Activated CD4-positive, alpha-beta T cell treated with anti-CD3 and anti-CD28 coated beads, Interleukin-2, amount 50 U/mL, for 16 hours (primary cell): ENCODE data around the gene CLPTM1.
A peak's percentile ranks its signal among the peaks of the same experiment; 100 is the strongest.

Source experiments
- DNase-seq: peaks from one replicate; pipeline ENCODE4 v3.0.0-alpha.2; 2020

CLPTM1 gene

DNA sequence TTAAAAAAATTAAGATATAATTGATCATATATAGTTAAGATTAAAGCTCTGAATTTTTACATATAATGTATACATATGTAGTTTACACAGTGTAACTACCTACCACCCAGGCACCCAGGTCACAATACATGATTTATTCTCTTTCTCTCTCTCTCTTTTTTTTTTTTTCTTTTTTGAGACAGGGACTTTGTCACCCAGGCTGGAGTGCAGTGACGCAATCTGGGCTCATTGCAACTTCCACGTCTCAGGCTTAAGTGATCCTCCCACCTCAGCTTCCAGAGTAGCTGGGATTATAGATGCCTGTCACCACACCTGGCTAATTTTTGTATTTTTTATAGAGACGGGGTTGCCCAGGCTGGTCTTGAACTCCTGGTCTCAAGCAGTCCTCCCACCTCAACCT is 64.9 kb downstream of the CLPTM1 start:
- no peak for DNase-seq

- no peak for DNase-seq
These were observed 66.8 kb downstream of the CLPTM1 start for GRCh38 chr19:45021971-45022370.

DNA sequence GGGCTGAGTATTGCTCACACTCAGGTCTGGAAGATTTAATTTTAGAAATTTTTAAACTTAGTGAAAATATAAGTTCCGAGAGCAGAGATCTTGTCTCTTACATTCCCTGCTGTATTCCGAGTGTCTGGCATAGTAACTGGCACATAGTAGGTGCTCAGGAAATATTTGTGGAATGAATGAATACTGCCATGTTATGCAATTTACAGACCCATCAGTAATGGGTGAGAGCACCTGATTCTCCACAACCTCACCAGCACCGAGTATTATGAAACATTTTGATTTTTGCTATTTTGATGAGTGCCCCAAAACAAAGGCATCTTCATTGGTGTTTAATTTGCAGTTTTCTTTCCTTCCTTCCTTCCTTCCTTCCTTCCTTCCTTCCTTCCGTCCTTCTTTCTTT is 67.9 kb downstream of the CLPTM1 start:
- DNase-seq: no peak

- DNase-seq: no peak
These were observed 70.1 kb downstream of the CLPTM1 start for GRCh38 chr19:45025264-45025663.

DNA sequence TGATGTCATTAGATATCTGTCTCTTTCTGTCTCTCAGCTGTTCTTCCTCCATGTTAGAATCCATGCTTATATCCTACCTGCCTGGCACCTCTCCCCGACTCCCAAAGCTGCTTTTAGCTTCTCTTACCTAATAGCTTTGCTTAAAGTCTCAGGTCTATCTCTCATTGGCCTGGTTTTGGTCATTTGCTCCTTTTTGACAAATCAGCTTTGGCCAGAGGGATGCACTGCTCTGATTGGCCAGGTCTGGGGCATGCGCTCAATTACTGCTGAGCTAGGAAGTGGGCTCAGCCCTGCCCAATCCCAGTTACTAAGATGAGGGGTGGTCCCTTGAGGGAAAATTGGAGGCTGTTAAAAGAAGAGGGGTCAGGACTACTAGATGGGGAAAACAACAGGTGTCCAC is 72.2 kb downstream of the CLPTM1 start:
- no peak for DNase-seq

DNA sequence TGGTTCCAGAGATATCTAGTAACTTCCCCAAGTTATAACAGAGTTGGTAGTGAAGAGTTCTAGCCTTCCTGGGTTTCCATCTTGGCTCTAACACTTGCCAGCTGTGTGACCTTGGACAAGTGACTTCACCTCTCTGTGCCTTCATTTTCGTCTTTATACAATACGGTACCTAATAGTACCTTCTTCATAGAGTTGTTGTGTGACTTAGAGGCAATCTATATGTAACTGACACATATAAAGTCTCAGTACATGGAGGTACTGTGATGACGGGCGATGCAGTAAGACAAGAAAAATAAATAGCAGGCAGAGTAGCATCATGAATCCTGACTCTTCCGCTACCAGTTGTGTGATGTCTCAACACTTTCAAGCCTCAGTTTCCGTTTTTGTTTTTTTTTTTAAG is 75.6 kb downstream of the CLPTM1 start:
- no peak for DNase-seq

- no peak for DNase-seq
These were observed 77.2 kb downstream of the CLPTM1 start for GRCh38 chr19:45032421-45032820.

GRCh38 chr19:45035755-45036154 is 80.6 kb downstream of the CLPTM1 start:
- DNase-seq: no peak

GRCh38 chr19:45037393-45038169 is 82.4 kb downstream of the CLPTM1 start:
- DNase-seq: no peak

DNA sequence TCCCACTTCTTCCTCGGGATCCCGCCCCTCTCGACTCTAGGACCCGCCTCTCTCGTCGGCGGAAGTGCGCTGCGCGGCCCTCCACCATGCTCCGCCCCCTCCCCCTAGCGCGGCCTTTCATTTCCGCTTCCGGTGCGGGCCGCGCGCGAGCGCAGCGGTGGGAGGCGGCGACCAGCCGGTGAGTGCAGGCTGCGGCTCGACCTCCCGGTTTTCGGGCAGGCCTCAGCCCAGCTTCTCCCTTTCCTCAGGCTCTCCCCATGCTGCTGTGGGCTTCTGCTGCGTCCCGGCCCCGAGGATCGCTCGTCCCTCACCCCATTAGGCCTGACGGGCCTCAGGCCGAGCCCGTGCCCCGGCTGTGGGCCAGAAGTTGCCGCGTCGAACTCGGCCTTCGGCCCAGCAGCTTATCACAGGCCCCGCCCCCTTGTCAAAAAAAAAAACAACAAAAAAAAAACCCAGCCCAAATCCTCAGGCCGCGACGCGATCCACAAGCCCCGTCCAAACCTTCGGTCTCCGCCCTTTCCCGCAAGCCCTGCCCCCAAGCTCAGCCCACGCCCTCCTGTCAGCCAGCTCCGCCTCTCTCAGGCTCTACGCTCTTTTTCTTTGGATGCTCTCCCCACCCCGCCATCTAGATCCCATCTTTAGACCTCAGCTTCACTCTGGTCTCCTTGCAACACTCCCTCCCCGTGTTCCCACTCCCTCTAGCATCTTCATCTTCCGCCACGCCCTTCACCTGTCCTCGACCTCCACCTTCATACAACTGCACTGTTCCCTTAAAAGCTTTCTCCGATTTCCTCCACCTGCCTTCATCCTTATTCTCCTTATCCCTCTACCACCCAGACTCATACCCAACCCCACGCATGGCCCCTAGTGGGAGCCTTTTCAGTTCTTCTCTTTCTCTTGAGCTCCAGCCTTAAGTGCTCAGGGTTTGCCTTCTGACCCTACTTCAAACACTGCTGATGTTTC is 84.0 kb downstream of the CLPTM1 start, which contains the start of gene CLASRP:
Gene CLASRP (plus strand): TSS at position 115 of the 963 bp plus-strand sequence. CDS start 1,168 bp downstream, outside the sequence.
- peak; percentile 90 for DNase-seq

DNA sequence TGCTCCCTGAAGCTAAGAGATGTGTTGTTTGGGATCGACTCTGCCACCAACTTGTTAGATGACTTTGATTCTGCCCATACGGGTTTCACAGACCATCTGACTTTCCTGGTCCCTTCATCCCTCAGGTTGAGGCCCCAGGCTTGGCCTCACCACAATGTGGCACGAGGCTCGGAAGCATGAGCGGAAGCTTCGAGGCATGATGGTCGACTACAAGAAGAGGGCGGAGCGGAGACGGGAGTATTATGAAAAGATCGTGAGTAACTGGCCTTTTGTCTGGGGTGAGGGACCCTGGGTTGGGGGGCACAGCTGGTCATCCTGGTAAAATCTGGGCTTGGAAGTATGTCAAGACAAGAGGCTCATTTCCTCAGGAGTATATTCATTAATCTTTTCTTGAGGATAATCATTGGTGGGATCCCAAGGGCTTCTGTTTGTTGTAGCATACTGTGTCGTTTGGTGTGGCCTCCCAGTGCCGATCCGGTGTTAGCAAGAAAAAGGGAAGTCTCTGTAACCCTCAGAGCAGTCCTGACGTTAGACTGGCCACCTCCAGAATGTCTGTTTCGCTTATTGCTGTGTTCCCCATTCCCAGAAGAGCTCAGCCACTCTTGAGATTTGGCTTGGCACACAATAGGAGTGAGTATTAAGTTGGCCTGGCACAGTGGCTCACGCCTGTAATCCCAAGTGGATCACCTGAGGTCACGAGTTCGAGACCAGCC is 85.0 kb downstream of the CLPTM1 start:
- no peak for DNase-seq

- no peak for DNase-seq
These were observed 85.9 kb downstream of the CLPTM1 start for GRCh38 chr19:45041125-45041524.
